Islet of Langerhans (tissue), 1 donor: ENCODE data around the gene NFATC2.

Experiments used
- FAIRE-seq: peaks from one replicate; lab custom pipeline; 2011; peaks lifted over from hg19 to GRCh38; lab: Jason Lieb, UNC

Gene NFATC2

DNA sequence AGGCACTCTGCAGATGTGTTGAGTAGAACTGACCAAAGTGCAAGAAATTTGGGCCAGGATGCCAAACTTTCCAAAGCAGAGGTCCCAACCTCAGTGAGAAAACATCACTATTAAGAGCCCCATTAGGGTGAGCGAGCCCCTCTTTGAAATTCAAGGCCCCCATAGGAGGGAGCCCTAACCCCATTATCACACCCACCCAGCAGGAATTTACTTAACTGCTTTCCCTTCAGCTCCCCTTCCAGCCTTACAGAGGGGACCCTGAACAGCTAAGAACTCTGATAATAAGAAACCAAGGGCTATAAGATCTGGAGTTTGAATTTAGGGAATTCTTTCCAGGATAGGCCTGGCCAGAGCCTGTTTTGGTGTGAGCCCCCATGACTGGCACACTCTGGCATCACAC, 130.6 kb downstream of the NFATC2 start:
- no peak for FAIRE-seq

DNA sequence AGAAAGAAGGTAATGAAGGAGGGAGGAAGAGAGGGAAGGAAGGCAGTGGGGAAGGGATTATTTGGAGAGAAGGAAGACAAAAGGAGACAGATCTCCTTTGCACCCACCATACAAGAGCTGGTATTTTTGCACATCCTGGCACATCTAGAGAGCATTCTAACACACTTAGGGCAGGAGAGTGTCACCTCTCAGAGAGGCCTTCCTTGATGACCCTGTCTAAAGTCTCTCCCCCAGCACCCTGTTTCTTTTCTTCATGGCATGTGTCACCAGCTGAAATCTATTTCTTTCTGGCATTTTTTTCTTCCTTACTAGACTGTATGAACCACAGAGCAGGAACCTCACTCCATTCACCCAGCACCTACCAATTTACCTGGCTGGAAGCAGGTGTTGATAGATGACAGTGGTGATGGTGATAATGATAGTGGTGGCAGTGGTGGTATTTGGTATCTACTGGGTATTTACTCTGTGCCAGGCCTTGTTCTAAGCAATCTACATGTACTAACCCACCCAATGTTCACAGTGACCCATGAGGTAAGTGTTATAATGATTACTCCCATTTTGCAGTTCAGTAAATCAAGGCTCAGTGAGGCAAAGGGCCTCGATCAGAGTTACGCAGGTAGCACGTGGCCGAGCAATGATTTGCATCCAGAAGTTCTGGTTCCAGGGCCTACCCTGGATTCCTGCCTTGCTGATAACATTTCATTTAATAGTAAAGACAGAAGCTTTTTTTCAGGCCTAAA, 131.8 kb downstream of the NFATC2 start:
- no peak for FAIRE-seq

GRCh38 chr20:51409192-51409880, 133.2 kb downstream of the NFATC2 start:
- FAIRE-seq: no peak

DNA sequence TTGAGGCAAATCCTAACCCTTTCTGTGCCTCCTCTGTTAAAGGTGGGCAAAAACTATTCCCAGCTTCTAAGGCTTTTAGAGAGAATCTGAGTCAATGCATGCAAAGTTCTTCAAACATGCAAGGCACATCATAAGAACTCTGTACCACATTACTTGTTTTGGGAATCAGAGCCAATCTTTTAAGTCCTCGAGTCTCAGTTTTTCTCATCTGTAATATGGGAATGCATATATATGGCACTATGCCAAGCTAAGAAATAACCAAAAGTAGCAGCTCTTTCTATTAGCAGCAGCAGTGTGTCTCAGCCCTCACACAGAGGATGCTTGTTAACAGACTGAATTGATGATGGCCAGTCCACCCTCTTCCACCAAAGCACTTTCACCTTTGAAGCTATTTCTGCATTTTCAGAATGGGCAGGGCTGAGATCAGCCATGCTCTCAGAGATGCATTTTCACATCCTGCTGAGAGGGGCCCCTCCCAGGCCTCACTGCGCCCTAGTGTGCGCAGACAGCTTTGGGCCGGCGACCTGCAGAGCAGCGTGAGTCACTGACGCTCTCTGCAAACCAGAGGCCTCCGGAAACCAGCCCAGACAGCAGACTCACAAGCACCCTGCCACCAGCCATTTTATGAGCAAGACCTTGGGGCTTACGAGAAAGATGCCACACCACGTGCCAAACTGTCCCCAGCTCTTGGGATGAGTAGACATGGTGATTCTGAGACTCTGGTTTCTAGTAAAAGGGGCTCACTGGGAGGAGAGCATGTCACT, 138.0 kb downstream of the NFATC2 start:
- no peak for FAIRE-seq

DNA sequence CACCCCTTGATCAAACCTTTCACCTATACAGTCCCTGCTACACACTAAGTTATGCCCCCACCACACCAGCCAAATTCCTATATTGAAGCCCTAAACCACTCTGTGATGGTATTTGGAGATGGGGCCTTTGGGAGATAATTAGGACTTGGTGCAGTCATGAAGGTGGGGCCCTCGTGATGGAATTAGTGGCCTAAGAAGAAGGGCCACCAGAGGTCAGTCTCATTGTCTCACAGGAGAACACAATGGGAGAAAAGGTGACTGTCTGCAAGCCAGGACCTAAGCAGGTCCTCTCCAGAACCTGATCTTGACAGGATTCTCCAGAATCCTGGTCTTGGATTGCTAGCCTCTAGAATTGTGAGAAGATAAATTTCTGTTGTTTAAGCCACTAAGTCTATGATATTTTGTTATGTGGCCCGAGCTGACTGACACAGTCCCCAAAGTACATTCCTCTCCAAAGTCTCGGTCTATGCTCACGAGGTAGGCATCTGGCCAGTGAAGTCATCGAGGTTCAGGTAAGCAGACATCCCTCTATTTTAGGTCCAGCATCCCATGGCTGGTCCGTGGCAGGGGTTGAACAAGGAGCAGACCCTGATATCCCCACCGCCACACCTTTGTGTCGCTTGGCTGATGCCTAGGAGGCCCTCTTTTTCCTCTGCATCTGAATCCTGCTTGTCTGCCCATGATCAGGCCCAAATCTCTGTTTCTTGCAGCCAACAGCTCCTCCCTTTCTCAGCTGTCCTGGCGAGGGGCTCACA, 138.9 kb downstream of the NFATC2 start:
- FAIRE-seq: no peak

- no peak for FAIRE-seq
These were observed 140.3 kb downstream of the NFATC2 start for GRCh38 chr20:51402201-51402600.

DNA sequence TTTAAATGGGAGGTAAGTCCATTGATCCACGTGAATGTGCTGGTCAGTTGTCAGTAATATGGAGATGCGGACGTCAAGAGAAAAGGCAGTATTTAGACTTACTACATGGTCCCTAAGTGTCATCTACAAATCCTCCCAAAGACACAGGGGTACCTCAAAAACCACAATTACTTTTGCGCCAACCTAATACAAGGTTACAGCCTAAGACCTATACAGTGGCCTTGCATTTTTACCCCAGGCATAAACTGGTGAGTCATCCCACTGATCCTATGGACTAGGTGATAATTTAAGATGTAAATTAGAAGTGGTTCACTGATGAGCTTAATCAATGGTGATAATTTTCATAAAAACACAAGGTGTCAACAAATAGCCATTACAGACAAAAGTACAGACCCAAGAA, 141.0 kb downstream of the NFATC2 start:
- no peak for FAIRE-seq

- no peak for FAIRE-seq
These were observed 142.2 kb downstream of the NFATC2 start for GRCh38 chr20:51400051-51400926.

- FAIRE-seq: no peak
These were observed 143.3 kb downstream of the NFATC2 start for GRCh38 chr20:51399006-51399890.

DNA sequence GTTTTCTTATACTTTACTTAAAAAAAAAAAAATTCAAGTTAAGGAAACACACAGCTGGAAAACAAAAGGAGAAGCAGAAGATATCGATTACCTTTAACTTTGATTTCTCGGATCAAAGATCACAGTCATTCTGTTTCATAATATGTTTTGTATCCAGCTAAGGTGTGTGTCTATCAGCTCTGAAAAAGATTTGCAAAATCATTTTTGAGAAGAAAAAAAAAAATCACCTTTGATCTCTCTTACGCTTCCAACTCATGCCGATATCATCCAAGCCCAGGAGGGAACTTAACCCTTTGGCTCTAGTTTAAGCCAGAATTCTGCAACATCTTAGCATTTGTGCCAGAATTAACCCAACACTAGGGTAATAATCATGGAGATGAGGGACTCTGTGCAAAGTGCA, 144.0 kb downstream of the NFATC2 start:
- no peak for FAIRE-seq

DNA sequence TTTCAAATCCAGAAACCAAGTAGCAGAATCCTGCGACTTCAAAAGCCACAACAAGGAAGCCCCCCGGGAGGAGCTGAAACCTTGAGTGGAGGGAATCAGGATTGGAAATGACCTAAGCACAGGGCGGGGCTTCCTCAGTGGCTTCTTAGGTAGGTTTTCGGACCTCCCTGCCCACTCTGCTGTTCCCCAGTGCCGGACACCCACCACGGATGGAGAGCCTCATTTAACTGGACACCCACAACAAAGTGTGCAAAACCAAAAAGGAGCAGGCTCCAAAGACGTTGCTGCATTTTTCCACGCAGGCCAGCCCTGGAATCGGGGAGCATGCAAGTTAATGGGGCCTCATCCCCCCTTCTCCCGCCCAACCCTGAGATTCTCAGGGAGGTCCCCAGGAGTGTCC, 144.4 kb downstream of the NFATC2 start:
- no peak for FAIRE-seq

- FAIRE-seq: no peak
These were observed 145.4 kb downstream of the NFATC2 start for GRCh38 chr20:51397137-51397536.

DNA sequence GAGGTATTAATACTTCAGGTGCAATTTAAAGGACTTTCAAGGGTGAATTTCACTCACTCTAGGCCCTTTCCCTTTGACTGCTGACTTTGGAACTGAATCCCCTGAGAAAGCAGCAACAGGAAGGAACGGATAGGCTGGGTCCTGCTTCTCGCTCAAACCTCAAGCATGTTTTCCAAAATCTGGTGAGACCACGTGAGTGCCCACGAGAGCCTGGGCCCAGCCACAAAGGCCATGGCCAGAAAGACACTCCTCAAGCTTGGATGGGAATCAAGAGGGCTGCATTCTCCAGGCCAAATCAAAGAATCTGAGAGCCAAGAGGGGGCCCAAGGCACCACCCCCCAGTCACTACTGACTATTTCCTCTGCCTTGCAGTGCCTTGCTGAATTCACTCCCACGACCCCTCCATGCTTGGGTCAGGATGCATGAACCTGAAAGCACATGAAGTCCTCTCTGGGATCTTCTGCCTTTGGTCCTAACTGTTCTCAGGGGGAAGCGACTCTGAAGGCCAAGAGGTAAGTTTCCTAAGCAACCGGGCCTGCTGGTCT, 146.1 kb downstream of the NFATC2 start:
- FAIRE-seq: no peak

DNA sequence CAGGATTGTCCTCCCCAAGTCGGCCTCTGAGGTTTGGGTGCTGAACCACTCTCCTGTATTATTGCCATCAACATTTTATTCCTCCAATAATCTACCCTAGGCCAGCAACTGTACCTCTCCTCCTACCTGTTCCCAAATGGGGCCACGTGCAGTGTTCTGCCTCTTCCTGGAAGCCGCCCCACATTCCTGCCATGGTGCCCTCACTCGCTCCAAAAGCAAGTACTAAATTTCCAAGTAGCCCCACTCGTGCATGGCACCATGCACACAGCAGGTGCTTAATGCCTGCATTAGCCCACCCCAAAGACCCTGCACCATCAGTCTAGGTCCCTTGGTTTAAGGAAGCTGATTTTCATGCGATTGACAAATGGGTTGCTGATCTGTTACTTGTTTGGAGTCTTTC, 147.8 kb downstream of the NFATC2 start:
- no peak for FAIRE-seq

DNA sequence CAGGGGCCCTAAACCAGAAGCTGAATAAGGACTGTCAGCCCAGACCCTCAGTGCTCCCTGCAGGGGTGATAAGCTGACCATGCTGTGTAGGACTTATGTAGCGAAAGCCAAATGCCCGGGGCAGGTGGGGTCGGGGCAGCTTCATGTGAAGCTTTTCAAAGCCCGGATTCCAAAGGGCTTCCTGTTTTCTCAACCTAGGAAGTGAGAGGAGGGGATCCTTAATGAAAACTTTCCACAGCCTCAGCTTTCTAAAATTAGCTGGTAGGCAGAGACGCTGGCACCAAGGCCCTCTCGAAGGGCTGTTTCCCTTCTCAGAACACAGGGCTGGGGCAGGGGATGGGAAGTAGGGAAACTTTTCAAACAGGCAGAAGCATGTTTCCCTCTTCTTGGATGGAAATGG, 148.9 kb downstream of the NFATC2 start:
- no peak for FAIRE-seq

DNA sequence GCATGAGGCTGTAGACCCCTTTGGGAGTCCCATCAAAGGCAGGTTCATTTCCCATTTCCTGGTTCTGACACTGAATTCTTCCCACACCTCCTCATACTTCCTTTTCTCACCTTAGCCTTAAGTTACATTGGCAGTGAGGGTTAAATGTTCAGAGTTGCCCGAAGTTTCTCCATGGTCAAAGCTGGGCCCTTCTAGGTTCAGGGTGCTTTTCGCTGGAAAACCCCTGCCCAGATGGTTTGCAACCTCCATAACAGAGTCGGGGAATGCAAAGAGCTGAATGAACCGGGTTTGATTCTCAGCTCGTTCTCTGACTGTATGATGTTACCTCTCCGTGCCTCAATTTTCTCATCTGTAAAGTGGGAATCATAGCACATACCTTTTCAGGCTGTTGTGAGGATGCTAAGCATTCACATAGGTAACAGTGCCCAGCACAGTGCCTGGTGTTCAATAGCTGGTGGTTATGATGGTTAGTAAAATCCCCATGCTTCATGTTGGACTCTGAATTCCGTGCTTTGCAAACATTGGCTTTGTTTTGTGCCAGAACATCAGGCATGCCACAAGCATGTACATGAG, 149.8 kb downstream of the NFATC2 start:
- FAIRE-seq: no peak

- no peak for FAIRE-seq
These were observed 150.6 kb downstream of the NFATC2 start for GRCh38 chr20:51391926-51392325.

GRCh38 chr20:51389543-51390264, 152.8 kb downstream of the NFATC2 start:
- FAIRE-seq: no peak
